Measurements from ENCODE around the gene OR2C3. TPM values are rescaled to one million over a fixed set of nuclear protein-coding genes. Genes with fewer than 3 reads are reported as not detected.

OR2C3 gene
- not detected for total RNA-seq

DNA sequence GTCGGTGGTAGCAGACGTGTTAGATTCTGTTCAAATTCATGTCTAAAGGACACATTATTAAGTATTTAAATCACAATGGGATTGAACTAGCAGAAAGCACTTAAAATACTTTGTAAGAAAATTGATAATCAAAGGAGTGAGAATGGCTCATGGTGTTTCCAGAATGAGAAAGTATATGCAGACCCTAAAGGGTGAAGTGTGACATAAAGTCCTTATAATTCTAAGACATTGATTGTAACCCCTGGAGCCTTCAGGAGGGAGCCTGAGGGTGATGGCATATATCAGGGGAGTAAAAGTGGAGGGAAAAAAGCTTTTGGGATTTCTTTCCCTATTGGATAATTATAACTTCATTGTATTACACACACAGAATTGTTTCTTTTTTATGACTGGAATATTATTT, at the start of gene OR2C3:
Gene OR2C3, minus strand, starts transcription at position 101 of the 400 bp plus-strand sequence. CDS start 3,929 bp downstream, outside the sequence.
- WGBS, 2 donors = 81 to 84% methylated on average over 2 of the region's 2 CpGs

DNA sequence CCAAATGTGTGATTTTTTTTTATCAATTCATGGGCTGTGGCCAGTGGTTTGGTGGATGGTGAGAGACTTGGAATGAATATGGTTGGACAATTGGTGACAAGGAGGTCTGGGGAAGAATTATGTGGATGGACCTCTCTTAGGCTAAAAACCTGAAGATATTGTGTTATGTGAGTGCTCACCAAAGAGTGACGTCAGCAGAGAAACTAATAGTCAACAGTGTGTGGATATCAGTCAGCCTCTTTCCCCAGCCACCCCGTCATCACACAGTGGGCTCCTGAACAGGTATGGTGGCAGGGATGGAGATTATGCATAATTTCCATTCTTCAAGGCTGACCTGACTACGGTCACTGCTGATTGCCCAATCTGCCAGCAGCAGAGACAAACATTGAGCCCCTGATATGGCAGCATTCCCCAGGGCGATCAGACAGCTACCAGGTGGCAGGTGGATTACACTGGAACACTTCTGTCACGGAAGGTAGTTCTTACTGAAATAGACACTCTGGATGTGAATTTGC, 42.8 kb upstream of the OR2C3 start:
- TF ChIP-seq, protein P1, sequence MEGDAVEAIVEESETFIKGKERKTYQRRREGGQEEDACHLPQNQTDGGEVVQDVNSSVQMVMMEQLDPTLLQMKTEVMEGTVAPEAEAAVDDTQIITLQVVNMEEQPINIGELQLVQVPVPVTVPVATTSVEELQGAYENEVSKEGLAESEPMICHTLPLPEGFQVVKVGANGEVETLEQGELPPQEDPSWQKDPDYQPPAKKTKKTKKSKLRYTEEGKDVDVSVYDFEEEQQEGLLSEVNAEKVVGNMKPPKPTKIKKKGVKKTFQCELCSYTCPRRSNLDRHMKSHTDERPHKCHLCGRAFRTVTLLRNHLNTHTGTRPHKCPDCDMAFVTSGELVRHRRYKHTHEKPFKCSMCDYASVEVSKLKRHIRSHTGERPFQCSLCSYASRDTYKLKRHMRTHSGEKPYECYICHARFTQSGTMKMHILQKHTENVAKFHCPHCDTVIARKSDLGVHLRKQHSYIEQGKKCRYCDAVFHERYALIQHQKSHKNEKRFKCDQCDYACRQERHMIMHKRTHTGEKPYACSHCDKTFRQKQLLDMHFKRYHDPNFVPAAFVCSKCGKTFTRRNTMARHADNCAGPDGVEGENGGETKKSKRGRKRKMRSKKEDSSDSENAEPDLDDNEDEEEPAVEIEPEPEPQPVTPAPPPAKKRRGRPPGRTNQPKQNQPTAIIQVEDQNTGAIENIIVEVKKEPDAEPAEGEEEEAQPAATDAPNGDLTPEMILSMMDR (IDR thresholded peaks at IDR 0.05) = no peak
- no peak for TF ChIP-seq POLR2A (IDR thresholded peaks at IDR 0.05)
- no peak for DNase-seq (ENCODE audit: low spot score in 2 of 2)
- intact Hi-C loops (cut with DNase I; ENCODE audit: low total_unique reads) = no loop called here
- H3K4me3 ChIP-seq (ENCODE audit: low read depth, poor library complexity, severe bottlenecking) = no peak overlapping the region
- 86 to 89% methylated on average over 5 of the region's 5 CpGs for WGBS, 2 donors

More for the DNA sequence above, at the start of gene OR2C3:
- TF ChIP-seq, protein P1 (IDR thresholded peaks at IDR 0.05) = no peak
- no peak for TF ChIP-seq POLR2A (IDR thresholded peaks at IDR 0.05)
- intact Hi-C loops (cut with DNase I; ENCODE audit: low total_unique reads) = no loop called here
- no peak for DNase-seq (ENCODE audit: low spot score in 2 of 2)
- H3K4me3 ChIP-seq (ENCODE audit: low read depth, poor library complexity, severe bottlenecking) = no peak within 1 kb of the TSS

DNA sequence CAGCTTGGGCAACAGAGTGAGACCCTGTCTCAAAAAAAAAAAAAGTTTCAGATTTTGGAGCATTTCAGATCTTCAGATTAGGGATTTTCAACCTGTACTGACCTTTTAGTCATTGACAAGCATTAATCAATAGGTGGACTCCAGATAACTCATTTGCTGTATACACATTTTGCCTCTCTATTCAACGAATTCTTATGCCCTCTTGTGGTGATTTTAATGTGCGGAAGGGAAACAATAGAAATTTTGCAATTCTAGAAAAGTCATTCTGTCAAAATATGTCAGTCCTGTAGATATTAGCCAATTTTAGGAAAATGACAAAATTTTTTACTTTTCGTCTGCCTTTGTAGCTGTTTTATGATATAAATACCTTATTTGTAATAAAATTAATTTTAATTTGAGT, 40.3 kb upstream of the OR2C3 start:
- WGBS, 2 donors = 54 to 59% methylated on average over 3 of the region's 3 CpGs
- intact Hi-C loops (cut with DNase I; ENCODE audit: low total_unique reads) = no loop called here
- TF ChIP-seq POLR2A (IDR thresholded peaks at IDR 0.05) = no peak
- TF ChIP-seq, protein P1 (IDR thresholded peaks at IDR 0.05) = no peak
- no peak overlapping the region for H3K4me3 ChIP-seq (ENCODE audit: low read depth, poor library complexity, severe bottlenecking)
- no peak for DNase-seq (ENCODE audit: low spot score in 2 of 2)

DNA sequence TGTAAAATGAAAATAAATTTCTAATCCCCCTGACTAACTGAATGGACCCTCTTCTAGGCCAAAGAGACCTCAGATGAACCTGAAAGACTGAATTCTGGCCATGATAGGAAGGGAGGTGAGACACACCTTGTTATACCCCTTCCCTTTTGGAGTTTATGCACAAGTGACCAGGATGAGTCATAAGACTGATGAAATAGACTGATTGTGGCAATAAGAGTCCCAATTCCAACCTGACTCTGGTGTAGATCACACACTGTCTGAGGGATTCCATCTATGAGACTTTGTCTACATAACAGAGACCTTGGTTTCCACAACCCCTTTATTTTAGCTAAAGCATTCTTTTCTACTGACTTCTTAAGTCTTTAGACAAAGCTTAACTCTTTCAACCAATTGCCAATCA, 38.4 kb upstream of the OR2C3 start:
- intact Hi-C loops (cut with DNase I; ENCODE audit: low total_unique reads) = no loop called here
- no peak for DNase-seq (ENCODE audit: low spot score in 2 of 2)
- H3K4me3 ChIP-seq (ENCODE audit: low read depth, poor library complexity, severe bottlenecking) = no peak overlapping the region
- TF ChIP-seq POLR2A (IDR thresholded peaks at IDR 0.05) = no peak
- TF ChIP-seq, protein P1 (IDR thresholded peaks at IDR 0.05) = no peak

DNA sequence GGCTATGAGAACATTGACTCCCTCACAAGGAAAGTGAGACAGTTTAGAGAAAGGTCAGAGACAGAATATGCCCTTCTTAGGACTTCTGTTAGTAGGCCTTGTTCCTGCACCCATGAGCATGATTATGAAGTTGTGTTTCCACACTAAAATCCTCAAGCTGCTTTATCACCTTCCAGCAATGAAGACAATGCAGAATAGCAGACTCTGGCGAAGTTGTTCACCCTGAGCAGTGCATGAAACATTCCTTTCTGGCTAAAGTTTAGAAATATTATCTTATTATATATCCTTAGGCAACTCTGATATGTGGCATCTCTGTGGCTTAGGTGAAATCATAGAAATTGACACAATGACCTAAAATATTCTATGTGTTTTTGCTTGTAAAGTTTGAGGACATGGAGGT, 38.0 kb upstream of the OR2C3 start:
- 37 to 55% methylated on average over 1 of the region's 1 CpG for WGBS, 2 donors
- TF ChIP-seq POLR2A (IDR thresholded peaks at IDR 0.05) = no peak
- TF ChIP-seq, protein P1 (IDR thresholded peaks at IDR 0.05) = no peak
- intact Hi-C loops (cut with DNase I; ENCODE audit: low total_unique reads) = no loop called here
- no peak for DNase-seq (ENCODE audit: low spot score in 2 of 2)
- no peak overlapping the region for H3K4me3 ChIP-seq (ENCODE audit: low read depth, poor library complexity, severe bottlenecking)

DNA sequence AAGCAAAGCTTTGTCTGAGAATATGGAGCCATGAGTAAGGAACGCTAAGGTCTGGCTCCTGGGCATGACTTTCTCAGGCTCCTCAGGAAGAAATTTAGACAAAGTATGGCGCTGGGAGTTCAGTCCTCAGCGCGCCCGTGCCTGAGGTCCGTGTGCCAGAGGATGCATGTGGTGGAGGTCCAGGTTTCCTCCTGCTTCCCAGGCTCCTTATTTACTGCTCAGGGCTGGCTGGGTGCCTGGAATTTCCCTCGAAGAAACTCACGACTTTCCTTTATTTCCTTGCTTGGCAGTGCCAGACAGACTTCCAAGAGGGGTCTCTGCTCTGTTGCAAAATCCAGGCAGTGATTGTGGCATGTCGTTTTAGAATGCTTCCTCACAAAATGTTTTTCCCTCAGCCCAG, 26.0 kb upstream of the OR2C3 start:
- DNase-seq (ENCODE audit: low spot score in 2 of 2) = no peak
- no peak for TF ChIP-seq POLR2A (IDR thresholded peaks at IDR 0.05)
- TF ChIP-seq, protein P1 (IDR thresholded peaks at IDR 0.05) = no peak
- H3K4me3 ChIP-seq (ENCODE audit: low read depth, poor library complexity, severe bottlenecking) = no peak overlapping the region
- intact Hi-C loops (cut with DNase I; ENCODE audit: low total_unique reads) = no loop called here
- 64 to 66% methylated on average over 9 of the region's 9 CpGs for WGBS, 2 donors
